DOHH2 (cell line): ENCODE results near the gene STARD10.

ENCODE experiments used
- H3F3A ChIP-seq: fragments of 200-600 bp; sonication (generic), shearing (Covaris generic); 2 replicates; pipeline ENCODE4 v1.6.0; 2016; ENCODE audit warnings: antibody characterized with exemption, mild to moderate bottlenecking; ENCODE audit not compliant: control insufficient read depth, insufficient read depth
- H3K27ac ChIP-seq: fragments of 200-600 bp; sonication (generic); 2 replicates; pipeline ENCODE4 v1.5.1; 2014; ENCODE audit warnings: low read depth, mild to moderate bottlenecking, low read length, moderate library complexity
- H3K27me3 ChIP-seq: fragments of 200-600 bp; sonication (generic); 2 replicates; pipeline ENCODE4 v1.6.1; 2014; ENCODE audit warnings: mild to moderate bottlenecking, low read length, mixed read lengths; ENCODE audit not compliant: control insufficient read depth
- H3K36me3 ChIP-seq: fragments of 200-600 bp; sonication (generic); 2 replicates; pipeline ENCODE4 v1.6.1; 2014; ENCODE audit warnings: mild to moderate bottlenecking, low read length, moderate library complexity, mixed read lengths; ENCODE audit not compliant: control insufficient read depth
- H3K4me1 ChIP-seq: fragments of 200-600 bp; sonication (generic); 2 replicates; pipeline ENCODE4 v1.6.1; 2014; ENCODE audit warnings: mild to moderate bottlenecking, low read length, mixed read lengths; ENCODE audit not compliant: control insufficient read depth
- H3K4me2 ChIP-seq: fragments of 200-600 bp; sonication (generic); 2 replicates; pipeline ENCODE4 v1.6.0; 2014; ENCODE audit warnings: mild to moderate bottlenecking, low read length, moderate library complexity
- H3K4me3 ChIP-seq: fragments of 200-600 bp; sonication (generic); 2 replicates; pipeline ENCODE4 v1.5.1; 2014; ENCODE audit warnings: mild to moderate bottlenecking, low read length, mixed read lengths
- H3K79me2 ChIP-seq: fragments of 200-600 bp; sonication (generic); 2 replicates; pipeline ENCODE4 v1.6.1; 2014; ENCODE audit warnings: mild to moderate bottlenecking, low read length, mixed read lengths; ENCODE audit not compliant: control insufficient read depth
- H3K9me2 ChIP-seq: fragments of 200-600 bp; sonication (generic); replicated peaks from 2 replicates; pipeline ENCODE4 v1.6.1; 2014; ENCODE audit warnings: mild to moderate bottlenecking, low read length, mixed read lengths; ENCODE audit not compliant: control insufficient read depth
- H3K9me3 ChIP-seq: fragments of 200-600 bp; sonication (generic); 2 replicates; pipeline ENCODE4 v1.6.1; 2014; ENCODE audit warnings: antibody characterized with exemption, low read length, mixed read lengths; ENCODE audit not compliant: control insufficient read depth, insufficient read depth
- H4K20me1 ChIP-seq: fragments of 200-600 bp; sonication (generic); 2 replicates; pipeline ENCODE4 v1.6.0; 2014; ENCODE audit warnings: low read depth, mild to moderate bottlenecking, antibody characterized with exemption, low read length, moderate library complexity; ENCODE audit not compliant: control insufficient read depth, insufficient read depth
- CTCF ChIP-seq: fragments of 200-600 bp; sonication (generic); IDR thresholded peaks from one replicate; pipeline ENCODE4 v1.5.1; 2014; ENCODE audit warnings: antibody characterized with exemption, mild to moderate bottlenecking, low read depth, low read length; ENCODE audit not compliant: poor library complexity, severe bottlenecking
- EZH2phosphoT487 ChIP-seq: fragments of 200-600 bp; sonication (generic); IDR thresholded peaks from 2 replicates; pipeline ENCODE4 v1.6.1; 2017; ENCODE audit warnings: borderline replicate concordance, mild to moderate bottlenecking, antibody characterized with exemption, low read length, moderate library complexity, mixed read lengths

STARD10 gene

DNA sequence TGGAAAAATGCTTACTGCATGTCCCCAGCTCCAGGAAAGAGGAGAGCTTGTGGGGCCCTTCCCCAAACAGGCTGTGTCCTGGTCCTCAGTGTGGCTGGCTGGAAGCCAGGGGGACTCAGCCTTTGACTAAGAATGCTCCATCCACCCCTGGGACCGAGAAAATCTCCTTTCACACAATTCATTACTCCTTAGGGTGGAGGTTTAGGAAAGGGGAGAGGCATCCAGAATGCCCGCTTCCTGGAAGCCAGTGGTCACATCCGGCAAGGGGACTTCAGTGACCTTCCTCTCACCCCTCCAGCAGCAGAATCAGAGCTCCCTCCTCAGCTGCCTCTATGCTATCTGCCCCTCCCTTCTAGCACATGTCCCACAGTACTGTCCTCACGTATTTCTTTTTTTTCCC lies 42.3 kb upstream of the STARD10 start:
- Histone ChIP-seq H3K36me3 (peaks cover 89% of the 10 kb centered on the region), H3K4me1 (no peaks in the 10 kb centered on the region)

DNA sequence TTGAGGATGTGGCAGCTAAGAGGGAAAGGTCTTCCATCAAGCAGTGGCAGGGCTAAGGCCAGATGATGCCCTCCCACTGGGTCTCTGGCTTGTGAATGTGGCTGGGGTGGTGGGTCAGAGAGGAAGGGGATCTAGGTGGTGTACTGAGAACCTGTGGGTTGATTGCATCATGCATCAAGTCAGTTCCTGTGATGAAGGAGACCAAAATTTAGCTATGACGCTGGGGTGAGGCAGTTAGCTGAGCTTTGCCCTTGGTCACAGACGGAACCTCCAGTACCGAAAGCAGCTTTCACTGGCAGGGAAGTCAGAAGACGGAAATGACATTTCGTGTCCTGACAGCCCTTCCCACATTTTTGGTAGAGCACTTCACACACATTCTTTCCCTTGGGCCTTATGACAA lies 41.1 kb upstream of the STARD10 start:
- TF ChIP-seq CTCF = no peak
- Histone ChIP-seq H3K79me2 (no peaks in the 10 kb centered on the region), H4K20me1 (no peaks in the 10 kb centered on the region), H3K4me1 (no peaks in the 10 kb centered on the region), H3K27me3 (no peaks in the 10 kb centered on the region), H3K4me3 (no peak overlapping the region), H3K9me3 (no peaks in the 10 kb centered on the region), H3K36me3 (peaks cover 89% of the 10 kb centered on the region), H3K4me2 (no peak overlapping the region), H3K27ac (no peak overlapping the region), H3F3A (peaks cover 25% of the 10 kb centered on the region), H3K9me2 (no peaks in the 10 kb centered on the region)

More for the DNA sequence above, 42.3 kb upstream of the STARD10 start:
- no peak for TF ChIP-seq EZH2phosphoT487
- no peak for TF ChIP-seq CTCF
- Histone ChIP-seq H3K9me2 (no peaks in the 10 kb centered on the region), H3K27me3 (no peaks in the 10 kb centered on the region), H3F3A (peaks cover 23% of the 10 kb centered on the region), H3K4me3 (no peak overlapping the region), H3K9me3 (no peaks in the 10 kb centered on the region), H3K27ac (no peak overlapping the region), H3K79me2 (no peaks in the 10 kb centered on the region), H3K4me2 (no peak overlapping the region), H4K20me1 (no peaks in the 10 kb centered on the region)

- peaks cover 89% of the 10 kb centered on the region for H3K36me3 ChIP-seq
- H3K79me2 ChIP-seq = no peaks in the 10 kb centered on the region
- no peak overlapping the region for H3K4me2 ChIP-seq
- TF ChIP-seq CTCF (no peak), EZH2phosphoT487 (no peak)
- peaks cover 25% of the 10 kb centered on the region for H3F3A ChIP-seq
- no peak overlapping the region for H3K4me3 ChIP-seq
- no peak overlapping the region for H3K27ac ChIP-seq
- H3K27me3 ChIP-seq = no peaks in the 10 kb centered on the region
- no peaks in the 10 kb centered on the region for H4K20me1 ChIP-seq
- H3K4me1 ChIP-seq = no peaks in the 10 kb centered on the region
- H3K9me3 ChIP-seq = no peaks in the 10 kb centered on the region
- H3K9me2 ChIP-seq = no peaks in the 10 kb centered on the region
Measured at GRCh38 chr11:72833811-72834493, 40.1 kb upstream of the STARD10 start.
